GM21576 (cell line): ENCODE measurements around the gene RHBDF1.
"Not testable (repeated sequence)": the region's sequence is repeated elsewhere in the genome, so short reads cannot be mapped to it uniquely, and the experiment has no call there.

Source experiments
- ATAC-seq: cut with Tn5 transposase; IDR thresholded peaks from one replicate; pipeline ENCODE4 v1.9.1; 2021; ENCODE audit warnings: mild to moderate bottlenecking, moderate library complexity; ENCODE audit not compliant: unreplicated experiment

Gene RHBDF1

DNA sequence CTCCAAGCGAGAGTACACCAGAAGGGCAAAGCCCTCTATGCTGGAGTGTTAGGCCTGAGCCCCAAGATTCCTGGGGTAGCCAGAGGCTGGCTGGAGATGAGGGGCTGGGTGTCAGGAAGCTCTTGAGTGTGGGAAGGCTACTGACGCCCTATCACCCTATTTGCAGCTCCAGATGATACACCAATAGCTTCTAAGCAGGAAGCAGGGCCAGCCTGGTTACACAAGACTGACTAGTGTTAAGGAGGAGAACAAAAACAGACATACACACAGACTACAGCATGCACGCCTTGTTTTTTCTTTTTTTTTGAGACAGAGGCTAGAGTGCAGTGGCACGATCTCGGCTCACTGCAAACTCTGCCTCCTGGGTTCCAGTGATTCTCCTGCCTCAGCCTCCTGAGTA lies 34.9 kb downstream of the RHBDF1 start:
- no peak for ATAC-seq

DNA sequence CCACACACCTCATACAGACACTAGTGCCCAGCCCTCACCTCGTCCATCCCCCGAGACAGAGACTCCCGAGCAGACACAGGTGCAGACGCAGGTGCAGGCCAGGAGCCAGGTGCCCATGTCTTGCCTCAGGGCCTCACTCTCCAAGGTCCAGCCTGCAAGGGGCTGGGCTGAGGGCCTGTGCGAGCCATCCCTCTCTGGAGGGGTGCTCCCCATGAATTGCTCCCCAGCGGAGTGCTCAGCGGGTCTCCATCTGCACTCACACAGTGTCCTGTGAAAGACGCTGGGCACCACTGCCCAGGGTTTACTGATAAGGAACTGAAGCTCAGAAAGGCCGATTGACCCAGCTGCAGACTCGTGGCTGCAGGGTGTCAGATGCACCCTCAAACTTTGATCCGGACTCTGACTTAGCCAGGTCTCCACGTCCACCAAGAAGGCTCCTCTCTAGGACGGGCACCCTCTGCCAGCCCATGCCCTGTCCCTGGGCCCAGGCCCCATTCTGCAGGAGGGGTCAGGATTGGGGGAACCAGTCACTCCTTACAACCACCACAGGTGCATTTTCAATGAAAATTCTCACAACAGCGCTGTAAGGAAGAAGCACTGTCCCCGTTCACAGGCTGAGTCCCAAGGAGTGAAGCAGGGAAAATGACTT lies 36.0 kb downstream of the RHBDF1 start:
- ATAC-seq = no peak

DNA sequence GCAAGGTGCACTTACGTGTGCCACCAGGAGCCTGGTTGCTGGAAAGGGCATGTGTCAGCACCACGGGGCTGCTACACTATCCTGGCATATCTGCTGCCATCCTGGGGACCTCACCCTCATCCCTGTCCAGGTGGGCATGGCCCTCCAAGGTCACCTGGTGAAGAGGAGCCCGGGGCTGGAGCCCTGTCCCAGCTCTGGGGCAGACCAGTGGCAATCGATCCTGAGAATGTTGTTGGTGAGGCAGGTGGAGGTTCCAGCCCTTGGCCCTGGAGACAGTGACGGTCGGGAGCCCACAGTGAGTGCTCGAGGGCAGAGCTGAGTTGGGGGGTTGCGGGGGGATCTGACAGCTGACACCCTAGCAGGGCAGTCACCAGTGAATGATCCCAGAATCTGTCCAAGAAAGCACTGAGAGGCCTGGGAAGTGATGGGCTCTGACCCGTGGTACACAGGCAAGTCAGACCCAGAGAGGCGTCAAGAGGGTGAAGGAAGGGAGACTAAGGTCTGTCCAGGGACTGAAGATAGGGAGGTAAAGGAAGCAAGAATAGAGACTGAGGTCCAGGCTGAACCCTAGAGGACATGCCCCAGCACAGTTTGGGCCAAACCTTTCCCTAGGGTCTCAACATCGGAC lies 36.6 kb downstream of the RHBDF1 start:
- ATAC-seq = no peak

- no peak for ATAC-seq
Observed at GRCh38 chr16:35011-35677, 37.3 kb downstream of the RHBDF1 start.

GRCh38 chr16:34648-34987 lies 37.8 kb downstream of the RHBDF1 start:
- ATAC-seq = no peak

GRCh38 chr16:33877-34647 lies 38.4 kb downstream of the RHBDF1 start:
- ATAC-seq = no peak

DNA sequence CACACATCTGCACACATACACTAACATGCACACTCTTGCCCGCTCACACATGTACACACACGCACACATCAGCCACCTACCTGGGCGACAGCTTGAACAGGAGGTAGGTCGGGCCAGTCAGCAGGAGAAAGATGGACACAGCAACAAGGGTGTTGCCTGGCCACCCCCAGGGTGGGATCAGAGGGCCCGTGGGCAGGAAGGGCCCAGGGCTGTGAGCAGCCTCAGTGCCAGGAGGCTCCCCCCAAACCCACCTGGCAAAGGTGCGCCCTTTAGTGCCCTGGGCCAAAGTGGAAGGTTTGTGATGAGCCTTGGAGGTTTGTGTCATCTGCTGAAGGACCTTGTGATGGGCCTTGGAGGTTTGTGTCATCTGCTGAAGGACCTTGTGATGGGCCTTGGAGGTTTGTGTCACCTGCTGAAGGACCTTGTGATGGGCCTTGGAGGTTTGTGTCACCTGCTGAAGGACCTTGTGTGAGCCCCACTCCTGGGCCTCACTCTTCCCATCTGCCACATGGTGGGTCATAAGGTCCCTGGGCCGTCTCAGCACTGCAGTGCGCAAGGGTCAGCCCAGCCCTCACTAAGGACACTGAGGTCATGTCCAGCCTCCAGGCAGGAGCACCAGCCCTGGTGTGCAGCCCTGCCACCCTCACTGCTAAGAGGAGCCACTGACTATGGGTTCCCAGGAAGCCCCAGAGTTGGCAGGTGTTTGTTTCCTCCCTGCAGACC lies 39.1 kb downstream of the RHBDF1 start:
- ATAC-seq = not testable (repeated sequence)

- not testable (repeated sequence) for ATAC-seq
Observed at GRCh38 chr16:30627-31026, 41.8 kb downstream of the RHBDF1 start.

GRCh38 chr16:25926-26348 lies 46.5 kb downstream of the RHBDF1 start:
- peak; percentile 59 for ATAC-seq

- not testable (repeated sequence) for ATAC-seq
Observed at GRCh38 chr16:24151-24550, 48.3 kb downstream of the RHBDF1 start.

DNA sequence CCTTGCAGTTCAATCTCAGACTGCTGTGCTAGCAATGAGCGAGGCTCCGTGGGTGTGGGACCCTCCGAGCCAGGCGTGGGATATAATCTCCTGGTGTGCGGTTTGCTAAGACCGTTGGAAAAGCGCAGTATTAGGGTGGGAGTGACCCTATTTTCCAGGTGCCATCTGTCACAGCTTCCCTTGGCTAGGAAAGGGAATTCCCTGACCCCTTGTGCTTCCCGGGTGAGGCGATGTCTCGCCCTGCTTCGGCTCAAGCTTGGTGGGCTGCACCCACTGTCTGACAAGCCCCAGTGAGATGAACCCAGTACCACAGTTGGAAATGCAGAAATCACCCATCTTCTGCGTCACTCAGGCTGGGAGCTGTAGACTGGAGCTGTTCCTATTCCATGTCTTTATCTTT lies 51.5 kb downstream of the RHBDF1 start:
- ATAC-seq = not testable (repeated sequence)

DNA sequence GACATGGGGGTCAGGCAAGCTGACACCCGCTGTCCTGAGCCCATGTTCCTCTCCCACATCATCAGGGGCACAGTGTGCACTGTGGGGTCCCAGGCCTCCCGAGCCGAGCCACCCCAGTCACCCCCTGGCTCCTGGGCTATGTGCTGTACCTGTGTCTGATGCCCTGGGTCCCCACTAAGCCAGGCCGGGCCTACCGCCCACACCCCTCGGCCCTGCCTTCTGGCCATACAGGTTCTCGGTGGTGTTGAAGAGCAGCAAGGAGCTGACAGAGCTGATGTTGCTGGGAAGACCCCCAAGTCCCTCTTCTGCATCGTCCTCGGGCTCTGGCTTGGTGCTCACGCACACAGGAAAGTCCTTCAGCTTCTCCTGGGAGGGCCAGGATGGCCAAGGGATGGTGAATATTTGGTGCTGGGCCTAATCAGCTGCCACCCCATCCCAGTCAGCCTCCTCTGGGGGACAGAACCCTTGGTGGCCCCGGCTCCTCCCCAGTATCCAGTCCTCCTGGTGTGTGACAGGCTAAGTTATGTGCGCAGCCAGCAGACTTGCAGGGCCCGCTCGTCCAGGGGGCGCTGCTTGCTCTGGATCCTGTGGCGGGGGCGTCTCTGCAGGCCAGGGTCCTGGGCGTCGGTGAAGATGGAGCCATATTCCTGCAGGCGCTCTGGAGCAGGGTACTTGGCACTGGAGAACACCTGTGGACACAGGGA lies 55.2 kb downstream of the RHBDF1 start:
- not testable (repeated sequence) for ATAC-seq

DNA sequence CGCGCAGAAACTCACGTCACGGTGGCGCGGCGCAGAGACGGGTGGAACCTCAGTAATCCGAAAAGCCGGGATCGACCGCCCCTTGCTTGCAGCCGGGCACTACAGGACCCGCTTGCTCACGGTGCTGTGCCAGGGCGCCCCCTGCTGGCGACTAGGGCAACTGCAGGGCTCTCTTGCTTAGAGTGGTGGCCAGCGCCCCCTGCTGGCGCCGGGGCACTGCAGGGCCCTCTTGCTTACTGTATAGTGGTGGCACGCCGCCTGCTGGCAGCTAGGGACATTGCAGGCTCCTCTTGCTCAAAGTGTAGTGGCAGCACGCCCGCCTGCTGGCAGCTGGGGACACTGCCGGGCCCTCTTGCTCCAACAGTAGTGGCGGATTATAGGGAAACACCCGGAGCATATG lies 61.7 kb downstream of the RHBDF1 start:
- ATAC-seq = not testable (repeated sequence)

DNA sequence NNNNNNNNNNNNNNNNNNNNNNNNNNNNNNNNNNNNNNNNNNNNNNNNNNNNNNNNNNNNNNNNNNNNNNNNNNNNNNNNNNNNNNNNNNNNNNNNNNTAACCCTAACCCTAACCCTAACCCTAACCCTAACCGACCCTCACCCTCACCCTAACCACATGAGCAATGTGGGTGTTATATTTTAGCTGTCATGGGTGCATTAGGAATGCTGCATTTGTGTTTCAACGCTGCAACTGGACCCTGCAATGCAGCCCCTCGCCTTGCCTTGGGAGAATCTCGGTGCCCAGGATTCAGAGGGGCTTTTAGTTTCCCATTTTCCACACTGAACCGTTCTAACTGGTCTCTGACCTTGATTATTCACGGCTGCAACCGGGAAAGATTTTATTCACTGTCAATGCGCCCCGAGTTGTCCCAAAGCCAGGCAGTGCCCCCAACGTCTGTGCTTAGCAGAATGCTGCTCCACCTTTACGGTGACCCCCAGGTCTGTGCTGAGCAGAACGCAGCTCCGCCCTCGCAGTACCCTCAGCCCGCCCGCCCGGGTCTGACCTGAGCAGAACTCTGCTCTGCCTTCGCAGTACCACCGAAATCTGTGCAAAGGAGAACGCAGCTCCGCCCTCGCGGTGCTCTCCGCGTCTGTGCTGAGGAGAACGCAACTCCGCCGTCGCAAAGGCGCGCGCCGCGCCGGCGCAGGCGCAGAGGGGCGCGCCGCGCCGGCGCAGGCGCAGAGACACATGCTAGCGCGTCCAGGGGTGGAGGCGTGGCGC lies 62.3 kb downstream of the RHBDF1 start:
- no peak for ATAC-seq
